IPS DF 6.9 (cell line): ENCODE results near the gene CCDC82.

Source experiments
- DNase-seq: peaks from one replicate; pipeline ENCODE4 v3.0.0-alpha.2; 2013; ENCODE audit warnings: low read depth, low spot score
- H3K27ac ChIP-seq: one replicate; pipeline ENCODE4 v1.5.1; 2013; ENCODE audit warnings: low read length, control low read depth
- H3K27me3 ChIP-seq: 2 replicates; pipeline ENCODE4 v1.6.1; 2013; ENCODE audit warnings: mild to moderate bottlenecking, low read length; ENCODE audit not compliant: control insufficient read depth, insufficient read depth
- H3K36me3 ChIP-seq: 2 replicates; pipeline ENCODE4 v1.6.1; 2013; ENCODE audit warnings: low read length; ENCODE audit not compliant: control insufficient read depth, insufficient read depth
- H3K4me1 ChIP-seq: 2 replicates; pipeline ENCODE4 v1.6.1; 2013; ENCODE audit warnings: low read length; ENCODE audit not compliant: control insufficient read depth, insufficient read depth
- H3K4me3 ChIP-seq: 2 replicates; pipeline ENCODE4 v1.5.1; 2013; ENCODE audit warnings: mild to moderate bottlenecking, low read length
- H3K9me3 ChIP-seq: 2 replicates; pipeline ENCODE4 v1.6.1; 2013; ENCODE audit warnings: low read length, inconsistent platforms; ENCODE audit not compliant: control insufficient read depth, insufficient read depth
- WGBS: extraction: QIAGEN DNeasy Blood & Tissue Kit; methylation state at CpG from one replicate; pipeline ENCODE4 v1.1.7; 2013; ENCODE audit warnings: mixed read lengths, missing lambda C conversion rate; ENCODE audit not compliant: insufficient read length, insufficient coverage; 5-methylcytosine and 5-hydroxymethylcytosine counted together

CCDC82 gene

DNA sequence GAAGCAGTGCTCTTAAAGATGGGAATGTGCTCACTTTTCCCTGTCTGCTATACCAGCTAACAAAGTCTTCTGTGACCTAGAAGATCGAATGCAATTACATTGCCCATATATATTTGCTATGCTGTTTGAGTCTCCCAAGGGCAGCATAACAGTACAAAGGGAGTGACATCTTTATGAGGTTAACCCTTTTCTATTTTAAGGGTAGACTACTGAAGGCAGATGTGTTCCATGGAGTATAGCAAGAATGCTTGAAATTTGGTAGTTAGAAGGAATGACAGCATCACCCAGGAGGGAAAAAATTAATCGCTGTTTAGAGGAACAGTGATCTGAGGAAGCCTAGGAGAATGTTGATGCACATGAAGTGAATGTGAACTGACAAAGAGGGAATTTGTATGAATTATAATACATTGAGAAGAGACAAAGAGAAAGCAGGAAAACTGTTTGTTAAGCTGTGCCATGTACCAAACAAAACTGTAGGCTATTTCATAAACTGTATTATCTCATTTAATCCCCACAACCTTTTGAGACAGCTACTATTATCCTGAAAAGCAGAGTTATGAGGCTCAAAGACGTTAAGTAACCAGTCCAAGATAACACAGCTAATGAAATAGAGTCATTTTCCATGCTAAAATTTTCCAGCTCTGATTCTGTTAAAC is 59.7 kb downstream of the CCDC82 start:
- Histone ChIP-seq H3K9me3 (no peaks in the 10 kb centered on the region), H3K27ac (no peak overlapping the region), H3K27me3 (no peaks in the 10 kb centered on the region), H3K4me3 (no peak overlapping the region), H3K4me1 (peaks cover 8% of the 10 kb centered on the region; the same call in 1 of the 2 replicates), H3K36me3 (no peaks in the 10 kb centered on the region)
- no CpG with 5 or more reads among the region's 3 CpGs for WGBS
- no peak for DNase-seq

DNA sequence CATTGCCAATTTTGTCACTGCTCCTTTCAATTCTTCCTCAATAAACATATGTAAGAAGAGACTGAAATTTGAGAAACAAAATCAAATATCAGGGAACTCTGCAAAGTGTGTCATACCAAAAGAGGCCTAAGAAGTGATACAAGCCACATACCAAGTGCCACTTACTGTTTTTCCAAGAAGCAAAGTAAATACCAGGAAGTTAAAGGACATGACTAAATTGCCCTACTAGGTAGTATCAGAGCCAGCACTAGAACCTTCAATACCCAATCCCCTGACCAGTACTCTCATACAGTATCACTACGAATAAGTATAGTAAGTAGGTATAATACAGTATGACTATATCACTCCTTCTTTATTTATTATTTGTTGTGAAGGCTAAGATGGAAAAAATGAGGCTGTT is 60.3 kb downstream of the CCDC82 start:
- no peaks in the 10 kb centered on the region for H3K36me3 ChIP-seq
- no CpG with 5 or more reads among the region's 1 CpG for WGBS
- H3K27me3 ChIP-seq, result no peaks in the 10 kb centered on the region
- H3K4me3 ChIP-seq, result no peak overlapping the region
- DNase-seq, result no peak
- peaks cover 8% of the 10 kb centered on the region; the same call in 1 of the 2 replicates for H3K4me1 ChIP-seq
- H3K9me3 ChIP-seq, result no peaks in the 10 kb centered on the region
- no peak overlapping the region for H3K27ac ChIP-seq

DNA sequence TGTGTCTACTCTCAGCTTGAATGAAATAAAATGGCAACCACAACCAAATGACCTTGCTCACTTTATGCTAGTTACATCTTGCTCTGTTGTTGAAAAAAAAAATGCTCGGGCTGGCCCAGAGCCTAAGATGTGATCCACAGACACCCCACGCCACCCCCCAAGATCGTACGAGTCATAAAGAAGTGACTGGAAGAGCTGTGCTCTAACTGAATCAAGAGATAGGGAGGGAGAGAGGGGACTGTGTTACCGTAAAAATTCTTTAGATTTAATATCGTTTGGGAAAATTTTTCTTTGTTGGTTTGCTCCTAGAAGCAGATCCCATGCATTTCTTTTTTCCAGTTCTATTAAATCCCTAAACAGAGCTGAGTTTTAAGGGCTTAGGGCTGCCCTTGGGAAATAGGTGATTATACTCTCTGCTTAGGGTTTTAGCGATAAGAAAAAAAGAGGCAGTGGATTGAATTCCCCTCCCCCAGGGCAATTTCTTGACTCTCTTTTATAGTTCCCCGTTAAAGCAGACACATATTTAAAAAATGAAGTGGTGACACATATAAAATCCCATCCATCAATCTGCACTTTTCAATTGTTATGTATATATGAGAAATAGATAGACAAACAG is 61.2 kb downstream of the CCDC82 start:
- H3K9me3 ChIP-seq, result no peaks in the 10 kb centered on the region
- no peak overlapping the region for H3K4me3 ChIP-seq
- no peaks in the 10 kb centered on the region for H3K36me3 ChIP-seq
- H3K27ac ChIP-seq, result no peak overlapping the region
- no peak for DNase-seq
- H3K4me1 ChIP-seq, result peaks cover 8% of the 10 kb centered on the region; the same call in 1 of the 2 replicates
- no peaks in the 10 kb centered on the region for H3K27me3 ChIP-seq
- no CpG with 5 or more reads among the region's 8 CpGs for WGBS

- peaks cover 6% of the 10 kb centered on the region; the same call in 1 of the 2 replicates for H3K4me1 ChIP-seq
- no peaks in the 10 kb centered on the region for H3K9me3 ChIP-seq
- no peak overlapping the region for H3K4me3 ChIP-seq
- WGBS, result no CpG with 5 or more reads among the region's 7 CpGs
- no peaks in the 10 kb centered on the region for H3K27me3 ChIP-seq
- no peaks in the 10 kb centered on the region for H3K36me3 ChIP-seq
- no peak for DNase-seq
- H3K27ac ChIP-seq, result no peak overlapping the region
These were observed 62.8 kb downstream of the CCDC82 start for GRCh38 chr11:96326959-96327358.

DNA sequence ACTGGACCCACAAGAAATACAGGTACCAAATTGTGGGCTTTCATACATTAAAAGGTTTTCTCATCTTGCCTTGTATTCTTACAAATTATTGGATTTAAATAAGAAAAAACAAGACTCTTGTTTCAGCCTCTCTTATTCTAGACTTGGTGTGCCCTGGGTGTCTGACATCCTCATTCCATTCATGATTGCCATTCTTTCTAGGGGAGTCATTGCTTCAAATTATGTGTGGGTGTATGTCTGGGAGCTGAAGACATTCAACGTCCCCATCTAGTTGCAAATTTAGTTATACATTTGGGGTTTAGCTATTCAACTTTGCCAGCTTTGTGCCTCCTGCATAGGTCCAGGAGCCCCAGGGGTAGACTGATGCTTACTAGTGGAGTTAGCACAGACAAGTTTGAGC is 64.8 kb downstream of the CCDC82 start:
- H3K4me1 ChIP-seq, result peaks cover 3% of the 10 kb centered on the region; the same call in 1 of the 2 replicates
- no peaks in the 10 kb centered on the region for H3K27me3 ChIP-seq
- H3K4me3 ChIP-seq, result no peak overlapping the region
- H3K36me3 ChIP-seq, result no peaks in the 10 kb centered on the region
- no peak for DNase-seq
- WGBS, result no CpG with 5 or more reads among the region's 1 CpG
- no peaks in the 10 kb centered on the region for H3K9me3 ChIP-seq
- H3K27ac ChIP-seq, result no peak overlapping the region

- DNase-seq, result no peak
- WGBS, result no CpG with 5 or more reads among the region's 6 CpGs
These were observed 66.1 kb downstream of the CCDC82 start for GRCh38 chr11:96323642-96323985.

DNA sequence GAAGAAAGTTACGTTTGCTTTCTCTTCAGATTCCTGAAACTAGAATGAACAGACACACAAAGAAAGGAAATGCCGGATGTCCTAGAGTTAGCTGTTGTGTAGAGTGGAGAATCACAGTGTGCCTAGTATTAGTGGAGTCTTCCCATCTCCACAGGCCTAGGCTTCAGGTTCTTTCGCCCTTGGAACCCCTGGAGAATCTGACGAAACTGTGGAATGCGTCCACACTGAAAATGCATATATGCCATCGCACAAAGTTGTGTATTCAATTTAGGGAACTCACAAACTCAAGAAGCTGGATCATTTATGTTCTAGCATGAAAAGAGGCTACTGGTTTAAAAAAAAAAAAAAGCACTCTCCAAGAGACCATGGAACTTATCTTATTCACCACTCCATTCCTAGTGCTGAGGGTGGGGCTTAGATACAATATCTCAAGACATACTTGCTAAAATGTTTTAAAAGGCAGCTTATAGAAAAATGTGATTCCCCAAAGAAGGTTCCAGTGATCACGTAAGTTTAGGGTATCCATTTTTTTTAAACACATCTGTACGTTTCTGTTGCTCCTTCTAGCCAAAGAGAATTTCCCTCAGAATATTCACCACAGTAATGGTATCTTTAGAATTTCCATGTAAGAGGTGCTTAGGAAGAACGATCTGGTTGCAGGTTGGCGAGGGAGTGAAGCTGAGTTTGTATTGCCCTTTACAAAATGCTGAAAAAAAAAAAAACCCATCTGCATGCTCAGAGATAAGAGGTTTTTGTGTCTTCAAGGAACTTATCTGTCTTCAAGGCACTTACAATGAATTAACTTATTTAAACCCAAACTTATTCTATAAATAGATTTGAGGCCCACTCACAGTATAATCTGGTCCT is 66.7 kb downstream of the CCDC82 start:
- no peaks in the 10 kb centered on the region for H3K27me3 ChIP-seq

More at GRCh38 chr11:96323642-96323985, 66.1 kb downstream of the CCDC82 start:
- Histone ChIP-seq H3K27ac (no peak overlapping the region), H3K27me3 (no peaks in the 10 kb centered on the region), H3K9me3 (no peaks in the 10 kb centered on the region), H3K4me1 (peaks cover 2% of the 10 kb centered on the region; the same call in 1 of the 2 replicates), H3K36me3 (no peaks in the 10 kb centered on the region), H3K4me3 (no peak overlapping the region)

GRCh38 chr11:96321091-96321490 is 68.6 kb downstream of the CCDC82 start:
- no peak overlapping the region for H3K27ac ChIP-seq
- DNase-seq, result no peak
- no peak overlapping the region for H3K4me3 ChIP-seq
- WGBS, result no CpG with 5 or more reads among the region's 5 CpGs
- H3K36me3 ChIP-seq, result no peaks in the 10 kb centered on the region
- H3K27me3 ChIP-seq, result no peaks in the 10 kb centered on the region
- no peaks in the 10 kb centered on the region for H3K9me3 ChIP-seq
- H3K4me1 ChIP-seq, result peaks cover 2% of the 10 kb centered on the region; the same call in 1 of the 2 replicates

More for the DNA sequence above, 66.7 kb downstream of the CCDC82 start:
- Histone ChIP-seq H3K27ac (no peak overlapping the region), H3K4me1 (peaks cover 2% of the 10 kb centered on the region; the same call in 1 of the 2 replicates), H3K4me3 (no peak overlapping the region), H3K36me3 (no peaks in the 10 kb centered on the region), H3K9me3 (no peaks in the 10 kb centered on the region)
- WGBS, result no CpG with 5 or more reads among the region's 10 CpGs
- no peak for DNase-seq

GRCh38 chr11:96319898-96320656 is 69.6 kb downstream of the CCDC82 start:
- WGBS, result no CpG with 5 or more reads among the region's 2 CpGs
- H3K27ac ChIP-seq, result no peak overlapping the region
- DNase-seq, result no peak
- H3K27me3 ChIP-seq, result no peaks in the 10 kb centered on the region
- no peaks in the 10 kb centered on the region for H3K9me3 ChIP-seq
- peaks cover 2% of the 10 kb centered on the region; the same call in 1 of the 2 replicates for H3K4me1 ChIP-seq
- H3K36me3 ChIP-seq, result no peaks in the 10 kb centered on the region
- no peak overlapping the region for H3K4me3 ChIP-seq

GRCh38 chr11:96318850-96319249 is 70.9 kb downstream of the CCDC82 start:
- no peak for DNase-seq
- Histone ChIP-seq H3K9me3 (no peaks in the 10 kb centered on the region), H3K27ac (no peak overlapping the region), H3K4me1 (no peaks in the 10 kb centered on the region; the same call in 1 of the 2 replicates), H3K36me3 (no peaks in the 10 kb centered on the region), H3K27me3 (no peaks in the 10 kb centered on the region), H3K4me3 (no peak overlapping the region)
- no CpG with 5 or more reads among the region's 3 CpGs for WGBS
